ENCODE measurements around the gene BACH1. TPM values are rescaled to one million over a fixed set of nuclear protein-coding genes. Genes with fewer than 3 reads are reported as not detected.

Gene BACH1
- total and polyA plus RNA-seq, 10 of the 15 experiments (the other 5 are each of a cell fraction or from before 2014, with no cell fraction given) = 3.2 to 25.7 (median 10.5) TPM

DNA sequence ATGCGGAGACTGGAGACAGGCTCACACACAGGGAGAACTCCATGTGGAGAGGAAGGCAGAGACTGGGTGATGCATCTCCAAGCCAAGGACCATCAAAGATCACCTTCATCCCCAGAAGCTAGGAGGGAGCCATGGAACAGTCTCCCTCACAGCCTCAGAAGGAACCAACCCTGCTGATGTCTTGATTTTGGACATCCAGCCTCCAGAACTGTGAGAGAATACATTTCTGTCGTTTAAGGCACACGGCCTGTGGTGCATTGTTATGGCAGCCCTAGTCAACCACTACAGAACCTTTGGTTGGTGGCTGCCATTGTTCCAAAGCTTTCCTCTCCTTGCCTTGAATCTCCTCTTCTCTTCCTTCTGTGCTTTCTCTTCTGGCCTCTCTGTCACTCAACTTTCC lies 64.0 kb downstream of the BACH1 start:
- CTCF ChIA-PET = interaction anchor here (0.8 to 4.9 kb wide), 2 partner anchors 9 to 18 kb away, joined by 3 to 46 read pairs; no protein-coding TSS in a partner anchor
- peaks cover 0 to 4% of the 10 kb centered on the region in 2 experiments; a peak in 2 of 4 replicates for H3K36me3 ChIP-seq (ENCODE audit: control insufficient read depth in 2 of 2, insufficient read depth in 2 of 2, low read length in 1 of 2)
- no peak for ATAC-seq

DNA sequence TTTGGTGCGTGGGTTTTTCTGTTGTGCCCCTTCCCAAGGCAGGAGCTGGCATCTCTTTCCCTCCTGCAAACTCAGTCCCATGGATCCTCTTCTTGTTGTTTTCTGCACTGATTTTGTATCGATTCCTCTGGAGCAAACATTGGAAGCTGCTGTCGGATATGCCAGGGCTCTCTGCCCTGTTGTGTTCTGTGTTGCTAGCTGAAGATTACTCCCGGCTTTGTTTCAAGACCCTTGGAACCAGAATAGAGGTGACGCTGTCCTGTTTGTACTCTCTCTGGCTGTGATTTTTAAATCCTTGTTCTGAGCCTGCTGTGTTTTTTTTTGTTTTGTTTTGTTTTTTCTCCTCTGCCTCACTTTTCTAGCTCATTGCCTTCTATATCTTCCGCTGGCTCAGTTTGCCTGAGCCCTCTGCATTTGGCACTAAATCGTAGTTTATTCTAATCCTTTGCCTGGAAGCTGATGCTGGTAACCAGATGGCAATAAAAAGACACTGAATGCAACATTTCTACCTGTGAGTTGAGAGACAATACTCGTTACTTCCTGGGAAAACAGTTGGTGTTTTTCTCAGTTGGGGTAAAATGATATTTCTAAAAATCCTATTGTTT lies 67.0 kb downstream of the BACH1 start:
- RAD21 ChIA-PET (ENCODE audit: unreplicated experiment) = interaction anchor here (0.9 kb wide), 1 partner anchor 202 kb away, joined by 3 read pairs; no protein-coding TSS in a partner anchor
- intact Hi-C loops (cut with micrococcal nuclease; ENCODE audit: unreplicated experiment) (no loop called here), in situ Hi-C loops (cut with MboI) (no loop called here)
- Histone ChIP-seq H3K4me3 (no peak overlapping the region), H4K20me1 (ENCODE audit: control insufficient read depth, insufficient read depth) (no peaks in the 10 kb centered on the region), H3K36me3 (ENCODE audit: control insufficient read depth in 2 of 2, insufficient read depth in 2 of 2, low read length in 1 of 2) (peaks cover 0 to 4% of the 10 kb centered on the region in 2 experiments; a peak in 2 of 4 replicates), H3K4me2 (ENCODE audit: control insufficient read depth, insufficient read depth) (no peak overlapping the region), H3K27ac (ENCODE audit: control insufficient read depth, insufficient read depth) (no peak overlapping the region), H3K9ac (ENCODE audit: control insufficient read depth, insufficient read depth, low read length) (no peak overlapping the region), H2AFZ (ENCODE audit: control insufficient read depth, low read depth, low read length) (no peak overlapping the region), H3K27me3 (replicated peaks in 1 of 2; ENCODE audit: control insufficient read depth in 2 of 2, insufficient read depth in 2 of 2, low read length in 1 of 2) (no peaks in the 10 kb centered on the region), H3K79me2 (ENCODE audit: control insufficient read depth, insufficient read depth, low read length) (no peaks in the 10 kb centered on the region), H3K4me1 (ENCODE audit: control insufficient read depth, insufficient read depth, low read length) (no peaks in the 10 kb centered on the region), H3K9me3 (replicated peaks; ENCODE audit: control insufficient read depth, insufficient read depth, low read length) (no peaks in the 10 kb centered on the region; the same call in 1 of the 3 replicates)
- WGBS (ENCODE audit: insufficient coverage, insufficient replicate concordance, low lambda C conversion rate, missing lambda C conversion rate) = 95% methylated on average over 8 of the region's 8 CpGs
- no peak for DNase-seq (ENCODE audit: low read depth, low spot score)
- POLR2A ChIA-PET = no interaction called here
- SMC1A ChIA-PET (ENCODE audit: uncharacterized antibody, unreplicated experiment) = interaction anchor here (1.0 kb wide), 1 partner anchor 66 kb away, joined by 3 read pairs; no protein-coding TSS in a partner anchor
- no peak for FAIRE-seq
- CTCF ChIA-PET = interaction anchor here (1.0 to 16.5 kb wide), 5 partner anchors 11 to 275 kb away, joined by 3 to 235 read pairs (median 3); no protein-coding TSS in a partner anchor
- ATAC-seq = no peak
- no TSS peak for BruUV-seq (replicated peaks)
- no peak for TF ChIP-seq ASH2L (IDR thresholded peaks at IDR 0.05; ENCODE audit: borderline replicate concordance, low read depth)
- TF ChIP-seq EED (IDR thresholded peaks at IDR 0.05; ENCODE audit: low read depth) = no peak
- no peak for TF ChIP-seq WRNIP1 (IDR thresholded peaks at IDR 0.05; ENCODE audit: borderline replicate concordance, low read depth, low read length)
- TF ChIP-seq TCF3 (IDR thresholded peaks at IDR 0.05; ENCODE audit: borderline replicate concordance, insufficient read depth, low read depth, low read length) = no peak
- no peak for TF ChIP-seq CREM (IDR thresholded peaks at IDR 0.05; ENCODE audit: low read depth)
- TF ChIP-seq NFYB (IDR thresholded peaks at IDR 0.05; ENCODE audit: insufficient read depth, low read depth, low read length) = no peak
- no peak for TF ChIP-seq ATF7 (IDR thresholded peaks at IDR 0.05; ENCODE audit: low read depth)
- TF ChIP-seq MYB (IDR thresholded peaks at IDR 0.05; ENCODE audit: borderline replicate concordance, low read depth, low read length) = no peak
- TF ChIP-seq, protein P1, sequence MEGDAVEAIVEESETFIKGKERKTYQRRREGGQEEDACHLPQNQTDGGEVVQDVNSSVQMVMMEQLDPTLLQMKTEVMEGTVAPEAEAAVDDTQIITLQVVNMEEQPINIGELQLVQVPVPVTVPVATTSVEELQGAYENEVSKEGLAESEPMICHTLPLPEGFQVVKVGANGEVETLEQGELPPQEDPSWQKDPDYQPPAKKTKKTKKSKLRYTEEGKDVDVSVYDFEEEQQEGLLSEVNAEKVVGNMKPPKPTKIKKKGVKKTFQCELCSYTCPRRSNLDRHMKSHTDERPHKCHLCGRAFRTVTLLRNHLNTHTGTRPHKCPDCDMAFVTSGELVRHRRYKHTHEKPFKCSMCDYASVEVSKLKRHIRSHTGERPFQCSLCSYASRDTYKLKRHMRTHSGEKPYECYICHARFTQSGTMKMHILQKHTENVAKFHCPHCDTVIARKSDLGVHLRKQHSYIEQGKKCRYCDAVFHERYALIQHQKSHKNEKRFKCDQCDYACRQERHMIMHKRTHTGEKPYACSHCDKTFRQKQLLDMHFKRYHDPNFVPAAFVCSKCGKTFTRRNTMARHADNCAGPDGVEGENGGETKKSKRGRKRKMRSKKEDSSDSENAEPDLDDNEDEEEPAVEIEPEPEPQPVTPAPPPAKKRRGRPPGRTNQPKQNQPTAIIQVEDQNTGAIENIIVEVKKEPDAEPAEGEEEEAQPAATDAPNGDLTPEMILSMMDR (IDR thresholded peaks at IDR 0.05 in 2 of 3, conservative IDR thresholded peaks at IDR 0.05 in 1 of 3; ENCODE audit: control insufficient read depth in 2 of 3, extremely low read depth in 1 of 3, insufficient read depth in 1 of 3, low read depth in 3 of 3, low read length in 3 of 3) = no peak
- no peak for TF ChIP-seq TBL1XR1 (IDR thresholded peaks at IDR 0.05; ENCODE audit: low read depth, low read length)
- TF ChIP-seq, protein P2, sequence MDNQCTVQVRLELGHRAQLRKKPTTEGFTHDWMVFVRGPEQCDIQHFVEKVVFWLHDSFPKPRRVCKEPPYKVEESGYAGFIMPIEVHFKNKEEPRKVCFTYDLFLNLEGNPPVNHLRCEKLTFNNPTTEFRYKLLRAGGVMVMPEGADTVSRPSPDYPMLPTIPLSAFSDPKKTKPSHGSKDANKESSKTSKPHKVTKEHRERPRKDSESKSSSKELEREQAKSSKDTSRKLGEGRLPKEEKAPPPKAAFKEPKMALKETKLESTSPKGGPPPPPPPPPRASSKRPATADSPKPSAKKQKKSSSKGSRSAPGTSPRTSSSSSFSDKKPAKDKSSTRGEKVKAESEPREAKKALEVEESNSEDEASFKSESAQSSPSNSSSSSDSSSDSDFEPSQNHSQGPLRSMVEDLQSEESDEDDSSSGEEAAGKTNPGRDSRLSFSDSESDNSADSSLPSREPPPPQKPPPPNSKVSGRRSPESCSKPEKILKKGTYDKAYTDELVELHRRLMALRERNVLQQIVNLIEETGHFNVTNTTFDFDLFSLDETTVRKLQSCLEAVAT (IDR thresholded peaks at IDR 0.05) = no peak

More for the DNA sequence above, 64.0 kb downstream of the BACH1 start:
- no peaks in the 10 kb centered on the region for H3K4me1 ChIP-seq (ENCODE audit: control insufficient read depth, insufficient read depth, low read length)
- ChIA-PET POLR2A (no interaction called here), RAD21 (ENCODE audit: unreplicated experiment) (interaction anchor here (1.6 kb wide), 1 partner anchor 9 kb away, joined by 6 read pairs; no protein-coding TSS in a partner anchor), SMC1A (ENCODE audit: uncharacterized antibody, unreplicated experiment) (interaction anchor here (4.4 kb wide), 1 partner anchor 9 kb away, joined by 28 read pairs; no protein-coding TSS in a partner anchor)
- DNase-seq (ENCODE audit: low read depth, low spot score) = no peak
- H3K9ac ChIP-seq (ENCODE audit: control insufficient read depth, insufficient read depth, low read length) = no peak overlapping the region
- BruUV-seq (replicated peaks) = no TSS peak
- TF ChIP-seq NR2C2 (IDR thresholded peaks at IDR 0.05; ENCODE audit: borderline replicate concordance, control insufficient read depth, insufficient read length, low read depth) = no peak
- no peak for TF ChIP-seq SMAD1 (IDR thresholded peaks at IDR 0.05; ENCODE audit: low read depth, partially characterized antibody)
- TF ChIP-seq FOXK2 (IDR thresholded peaks at IDR 0.05) = no peak
- TF ChIP-seq SREBF2 (IDR thresholded peaks at IDR 0.05; ENCODE audit: low read length) = no peak
- TF ChIP-seq KLF5 (IDR thresholded peaks at IDR 0.05; ENCODE audit: partially characterized antibody) = no peak
- H3K79me2 ChIP-seq (ENCODE audit: control insufficient read depth, insufficient read depth, low read length) = no peaks in the 10 kb centered on the region
- in situ Hi-C loops (cut with MboI) = no loop called here
- intact Hi-C loops (cut with micrococcal nuclease; ENCODE audit: unreplicated experiment) = no loop called here
- H3K27ac ChIP-seq (ENCODE audit: control insufficient read depth, insufficient read depth) = no peak overlapping the region
- WGBS (ENCODE audit: insufficient coverage, insufficient replicate concordance, low lambda C conversion rate, missing lambda C conversion rate) = 98% methylated on average over 3 of the region's 3 CpGs
- FAIRE-seq = no peak
- no peak overlapping the region for H3K4me2 ChIP-seq (ENCODE audit: control insufficient read depth, insufficient read depth)
- H3K9me3 ChIP-seq (replicated peaks; ENCODE audit: control insufficient read depth, insufficient read depth, low read length) = no peaks in the 10 kb centered on the region; the same call in 1 of the 3 replicates
- H3K4me3 ChIP-seq = no peak overlapping the region
- no peaks in the 10 kb centered on the region for H3K27me3 ChIP-seq (replicated peaks in 1 of 2; ENCODE audit: control insufficient read depth in 2 of 2, insufficient read depth in 2 of 2, low read length in 1 of 2)
- H2AFZ ChIP-seq (ENCODE audit: control insufficient read depth, low read depth, low read length) = no peak overlapping the region
- no peaks in the 10 kb centered on the region for H4K20me1 ChIP-seq (ENCODE audit: control insufficient read depth, insufficient read depth)

Measured in GM12878 (cell line).